NCI-H2171 (cell line): Measurements from ENCODE around the gene ABHD12.

ENCODE experiments used
- DNase-seq: peaks from one replicate; lab custom pipeline; 2025; lab: John Stamatoyannopoulos, UW

Gene ABHD12

DNA sequence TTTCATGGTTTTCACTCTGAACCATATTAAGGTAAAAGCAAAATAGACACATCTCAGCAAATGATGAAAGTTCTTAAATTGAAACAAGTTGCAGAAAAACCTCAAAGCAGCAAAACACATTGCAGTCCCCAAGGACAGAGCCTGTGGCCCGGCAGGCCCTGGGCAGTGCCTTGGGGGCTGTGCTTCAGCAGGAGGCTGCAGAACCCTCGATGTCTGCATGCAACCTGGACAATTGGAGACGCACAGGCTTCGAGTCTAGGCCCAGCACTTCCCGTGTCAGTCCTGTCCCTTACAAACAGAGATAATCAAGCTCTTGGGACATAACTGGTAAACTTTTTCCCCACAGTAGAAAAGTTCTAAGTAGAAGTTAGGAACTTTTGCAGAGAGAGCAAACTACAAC is 133.5 kb downstream of the ABHD12 start:
- DNase-seq, result no peak

DNA sequence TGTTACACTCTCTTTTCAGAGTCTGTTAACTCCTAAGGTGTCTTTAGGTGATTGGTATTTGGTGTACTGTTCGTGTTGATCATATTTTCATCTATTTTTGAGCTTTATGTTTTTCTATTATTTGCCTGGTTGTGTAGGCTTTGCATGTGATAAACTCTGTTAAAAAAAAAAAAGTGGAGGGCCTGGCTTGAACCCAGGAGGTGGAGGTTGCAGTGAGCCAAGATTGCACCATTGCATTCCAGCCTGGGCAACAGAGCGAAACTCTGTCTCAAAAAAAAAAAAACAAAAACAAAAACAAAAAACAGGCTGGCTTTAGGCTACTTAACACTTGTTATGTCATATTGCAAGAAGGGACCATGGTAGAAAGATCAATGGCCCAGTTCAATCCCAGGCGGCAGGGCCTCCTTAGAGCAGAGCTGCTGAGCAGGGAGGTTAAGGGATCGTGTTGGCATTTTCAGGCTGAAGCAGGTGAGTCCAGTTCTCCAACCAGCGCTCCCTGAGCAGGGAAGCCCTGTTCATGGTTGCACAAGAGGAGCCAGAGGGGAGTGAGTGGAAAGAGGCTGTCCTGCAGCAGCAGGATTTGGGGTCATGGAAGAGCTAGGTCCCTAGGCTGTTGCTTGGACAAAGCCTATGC is 134.3 kb downstream of the ABHD12 start:
- DNase-seq, result no peak

DNA sequence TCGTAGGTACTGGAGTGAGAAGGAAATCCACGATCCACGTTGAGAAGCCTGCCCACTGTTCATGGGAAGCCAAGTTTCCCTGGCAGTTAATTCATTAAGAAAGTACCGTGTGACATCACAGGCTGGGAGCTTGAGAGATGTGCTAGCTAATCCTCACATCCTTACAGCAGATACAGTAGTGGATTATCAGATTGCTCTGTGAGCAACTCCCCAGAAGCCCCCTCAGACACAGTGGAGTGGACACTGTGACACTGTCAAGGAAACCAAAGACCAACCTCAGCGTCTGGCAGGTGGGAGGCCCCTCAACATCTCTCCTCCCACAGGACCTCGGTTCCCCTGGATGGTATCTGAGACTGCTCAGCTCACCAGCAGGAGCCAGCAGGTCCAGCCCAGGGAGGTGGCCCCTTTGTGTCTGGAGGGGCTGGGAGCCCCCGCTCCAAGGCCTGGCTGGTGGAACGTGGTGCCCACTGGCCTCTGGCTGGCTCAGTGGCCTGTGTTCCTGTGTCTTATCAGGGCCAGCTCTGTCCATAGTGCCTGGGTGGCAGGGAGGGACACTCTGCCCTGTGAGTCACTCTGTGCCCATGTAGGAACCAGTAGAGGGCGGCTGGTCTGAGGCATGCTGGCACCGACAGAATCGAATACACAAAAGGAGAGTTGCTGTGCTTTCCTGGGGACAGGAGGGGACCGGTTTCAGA is 135.5 kb downstream of the ABHD12 start:
- DNase-seq, result no peak

DNA sequence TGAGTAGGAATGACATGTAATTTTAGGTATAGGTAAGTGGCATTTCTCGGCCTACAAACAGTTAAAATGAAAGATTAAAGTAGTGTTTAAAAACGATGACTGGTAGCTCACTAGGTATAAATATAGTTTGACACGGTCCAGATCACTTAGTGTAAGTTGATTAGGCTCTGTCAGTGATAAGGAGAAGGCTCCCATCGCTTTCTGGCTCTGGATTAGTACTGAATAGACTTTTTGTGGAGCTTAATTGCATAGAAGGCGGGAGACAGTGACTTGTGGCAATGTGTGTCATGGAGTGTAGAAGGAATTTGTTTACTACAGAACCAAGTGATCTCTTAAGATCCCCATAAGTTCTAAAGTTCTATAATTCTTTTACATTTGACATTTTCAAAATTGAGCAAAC is 136.1 kb downstream of the ABHD12 start:
- no peak for DNase-seq

DNA sequence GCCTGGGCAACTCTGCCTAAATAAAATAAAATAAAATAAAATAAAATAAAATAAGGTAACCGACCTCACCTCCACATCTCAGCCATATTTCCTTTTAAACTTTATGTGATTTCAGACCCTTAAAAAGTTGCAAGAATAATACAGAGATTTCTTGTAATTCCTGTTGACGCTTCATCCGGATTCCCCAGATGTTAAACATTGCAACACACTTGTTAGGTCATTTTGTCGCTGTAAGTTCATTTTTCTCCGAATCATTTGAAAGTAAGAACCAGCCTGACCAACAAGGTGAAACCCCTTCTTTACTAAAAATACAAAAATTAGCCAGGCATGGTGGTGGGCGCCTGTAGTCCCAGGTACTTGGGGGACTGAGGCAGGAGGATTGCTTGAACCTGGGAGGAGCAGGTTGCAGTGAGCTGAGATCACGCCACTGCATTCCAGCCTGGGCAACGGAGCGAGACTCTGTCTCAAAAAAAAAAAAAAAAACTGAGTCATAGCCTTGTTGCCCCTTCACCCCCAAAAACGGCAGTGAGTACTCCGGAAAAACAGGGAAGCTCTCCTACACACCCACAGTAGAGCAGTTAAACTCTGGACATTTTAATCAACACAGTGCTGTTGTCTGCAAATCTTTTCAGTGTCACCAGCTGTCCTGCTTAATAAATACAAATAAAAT is 136.9 kb downstream of the ABHD12 start:
- DNase-seq, result no peak

DNA sequence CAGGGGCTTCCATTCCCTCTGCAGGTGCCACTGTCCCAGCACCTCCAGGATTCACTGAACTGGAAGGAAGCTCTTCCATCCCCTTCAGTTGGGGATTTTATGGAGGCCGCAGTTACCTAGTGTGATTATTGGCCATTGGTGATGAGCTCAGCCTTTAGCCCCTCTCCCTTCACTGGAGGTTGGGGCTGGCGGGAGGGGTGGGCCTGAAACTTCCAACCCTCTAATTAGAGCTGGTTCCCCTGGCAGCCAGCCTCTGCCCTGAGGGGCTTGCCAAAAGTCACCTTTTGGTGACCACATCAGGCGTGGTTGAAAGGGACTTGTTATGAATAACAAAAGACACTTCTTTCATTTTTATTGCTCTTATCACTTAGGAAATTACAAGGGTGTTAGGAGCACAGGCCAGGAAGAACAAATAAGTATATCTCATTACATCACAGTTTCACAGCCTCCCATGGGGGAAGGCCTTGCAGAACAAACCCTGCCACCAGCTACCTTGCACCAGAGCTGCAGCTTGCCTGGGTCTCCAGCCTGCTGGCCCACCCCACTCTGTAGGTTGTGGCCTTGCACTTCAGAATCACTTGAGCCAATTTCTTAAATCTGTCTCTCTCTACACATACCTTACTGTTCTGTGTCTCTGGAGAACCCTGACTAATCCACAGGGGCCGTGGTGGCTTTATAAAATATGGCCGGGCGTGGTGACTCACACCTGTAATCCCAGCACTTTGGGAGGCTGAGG is 137.8 kb downstream of the ABHD12 start:
- DNase-seq, result no peak

DNA sequence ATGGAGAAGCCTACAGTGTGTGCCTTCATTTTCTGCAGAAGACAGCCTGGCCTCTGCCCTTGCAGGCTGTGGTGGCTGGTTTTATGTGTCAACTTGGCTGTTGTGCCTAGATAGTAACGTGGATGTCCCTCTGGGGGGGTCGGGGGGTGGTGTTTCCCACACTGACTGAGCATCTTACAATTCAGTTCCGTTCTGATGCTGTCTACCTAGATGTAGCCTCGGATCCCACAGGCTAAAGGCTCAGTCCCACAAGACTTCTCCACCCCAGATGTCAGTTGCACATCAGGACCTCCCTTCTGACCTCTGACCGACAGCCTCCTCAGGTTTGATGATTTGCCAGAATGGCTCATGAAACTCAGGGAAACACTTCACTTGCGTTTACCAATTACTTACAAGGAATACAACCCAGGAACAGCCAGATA is 138.4 kb downstream of the ABHD12 start:
- no peak for DNase-seq

DNA sequence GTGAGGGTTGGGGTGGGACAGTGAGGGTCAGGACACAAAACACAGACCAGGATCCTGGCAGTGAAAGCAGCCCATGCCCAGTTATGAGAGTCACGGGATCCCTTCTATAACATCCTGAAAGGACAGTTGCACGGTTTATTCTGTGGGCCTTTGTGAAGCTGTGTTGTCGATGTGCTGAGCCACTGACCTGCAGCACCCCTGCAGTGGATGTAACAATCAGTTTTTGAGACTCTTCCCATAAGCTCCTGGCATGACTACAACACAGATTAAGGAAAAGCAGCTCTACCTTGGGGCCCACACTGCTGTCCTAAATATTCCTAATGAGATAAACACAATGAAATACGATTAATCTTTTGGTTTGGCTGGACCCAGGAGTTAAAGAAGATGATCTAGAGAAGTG is 139.1 kb downstream of the ABHD12 start:
- DNase-seq, result no peak

DNA sequence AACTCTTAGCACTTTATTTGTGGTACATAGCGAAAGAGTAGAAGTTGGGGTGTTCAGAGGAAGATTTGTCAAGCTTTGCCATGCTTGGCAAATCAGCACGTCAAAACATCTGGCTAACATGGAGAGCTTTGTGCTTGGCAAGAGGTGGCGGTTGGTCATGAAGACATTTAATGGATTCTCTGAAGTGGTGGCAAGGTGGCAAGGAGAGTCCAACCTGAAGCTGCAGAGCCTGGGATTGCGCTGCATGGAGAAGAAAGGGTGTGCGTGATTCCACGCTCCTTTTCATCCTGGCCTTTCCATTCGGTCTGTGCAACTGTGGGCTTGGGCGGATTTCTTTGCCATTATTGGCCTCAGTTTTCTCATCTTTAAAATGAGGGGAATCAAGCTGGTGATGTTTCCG is 139.6 kb downstream of the ABHD12 start:
- no peak for DNase-seq

DNA sequence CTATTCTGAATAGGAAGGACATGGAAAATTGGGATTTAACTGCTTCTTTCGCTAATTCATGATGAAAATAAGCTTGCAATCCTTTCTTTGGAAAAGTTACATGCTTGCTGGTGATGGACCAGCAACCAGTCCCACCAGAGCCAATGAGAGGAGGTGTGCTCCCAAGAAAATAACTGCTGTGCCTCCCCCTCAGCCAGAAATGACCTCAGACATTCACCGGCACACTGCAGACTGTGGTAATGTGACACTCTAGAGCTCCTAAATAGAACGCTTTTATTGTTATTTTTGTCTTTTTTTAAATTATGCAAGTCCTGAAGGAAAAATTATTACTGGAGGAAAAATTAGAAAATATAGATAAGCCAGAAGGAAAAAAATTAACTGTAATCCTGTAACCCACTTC is 140.1 kb downstream of the ABHD12 start:
- no peak for DNase-seq
